Activated naive CD4-positive, alpha-beta T cell treated with anti-CD3 and anti-CD28 coated beads, Interleukin-2, amount 50 U/mL, for 24 hours (primary cell): ENCODE results near the gene PTPRD.

Source experiments
- H3K27ac Mint-ChIP-seq: one replicate; pipeline ENCODE4 v1.8.0; 2021; ENCODE audit warnings: mild to moderate bottlenecking, mixed read lengths
- H3K27me3 Mint-ChIP-seq: one replicate; pipeline ENCODE4 v1.8.0; 2021; ENCODE audit warnings: mixed read lengths
- H3K36me3 Mint-ChIP-seq: one replicate; pipeline ENCODE4 v1.8.0; 2021; ENCODE audit warnings: mixed read lengths
- H3K4me1 Mint-ChIP-seq: one replicate; pipeline ENCODE4 v1.8.0; 2021; ENCODE audit warnings: mixed read lengths
- H3K4me3 Mint-ChIP-seq: one replicate; pipeline ENCODE4 v1.8.0; 2021; ENCODE audit warnings: mild to moderate bottlenecking, mixed read lengths
- H3K9me3 Mint-ChIP-seq: one replicate; pipeline ENCODE4 v1.8.0; 2021; ENCODE audit warnings: mixed read lengths

The PTPRD gene

GRCh38 chr9:9214066-9214465 lies 1398.7 kb downstream of the PTPRD start:
- H3K4me3 Mint-ChIP-seq, result no peak overlapping the region
- H3K27ac Mint-ChIP-seq, result no peak overlapping the region
- no peaks in the 10 kb centered on the region for H3K4me1 Mint-ChIP-seq
- no peaks in the 10 kb centered on the region for H3K27me3 Mint-ChIP-seq
- H3K36me3 Mint-ChIP-seq, result no peaks in the 10 kb centered on the region
- H3K9me3 Mint-ChIP-seq, result no peaks in the 10 kb centered on the region

DNA sequence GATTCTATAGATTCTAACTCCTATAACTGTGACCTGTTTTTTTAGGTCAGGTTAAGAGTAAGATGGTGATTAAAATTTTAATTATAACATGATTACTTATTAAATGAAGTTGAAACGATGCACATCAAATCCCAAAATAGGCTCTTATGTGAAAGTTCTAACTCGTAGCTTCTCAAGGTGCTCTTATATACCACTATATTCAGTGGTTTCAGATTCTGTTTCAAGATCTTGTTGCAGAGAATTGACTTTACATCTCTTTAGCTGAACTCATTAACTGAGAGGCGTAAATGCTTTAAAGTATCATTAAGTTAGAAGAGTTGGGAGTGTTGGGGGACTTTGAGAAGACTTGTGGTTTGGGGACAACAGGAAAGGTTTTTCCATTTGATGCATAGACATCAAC lies 1399.8 kb downstream of the PTPRD start:
- Mint-ChIP-seq H3K4me3 (no peak overlapping the region), H3K27me3 (no peaks in the 10 kb centered on the region), H3K36me3 (no peaks in the 10 kb centered on the region), H3K9me3 (no peaks in the 10 kb centered on the region), H3K4me1 (no peaks in the 10 kb centered on the region), H3K27ac (no peak overlapping the region)

- no peak overlapping the region for H3K4me3 Mint-ChIP-seq
- H3K9me3 Mint-ChIP-seq, result peaks cover 11% of the 10 kb centered on the region
- no peaks in the 10 kb centered on the region for H3K27me3 Mint-ChIP-seq
- no peaks in the 10 kb centered on the region for H3K4me1 Mint-ChIP-seq
- no peaks in the 10 kb centered on the region for H3K36me3 Mint-ChIP-seq
- no peak overlapping the region for H3K27ac Mint-ChIP-seq
Measured at GRCh38 chr9:9202276-9202675, 1410.5 kb downstream of the PTPRD start.

DNA sequence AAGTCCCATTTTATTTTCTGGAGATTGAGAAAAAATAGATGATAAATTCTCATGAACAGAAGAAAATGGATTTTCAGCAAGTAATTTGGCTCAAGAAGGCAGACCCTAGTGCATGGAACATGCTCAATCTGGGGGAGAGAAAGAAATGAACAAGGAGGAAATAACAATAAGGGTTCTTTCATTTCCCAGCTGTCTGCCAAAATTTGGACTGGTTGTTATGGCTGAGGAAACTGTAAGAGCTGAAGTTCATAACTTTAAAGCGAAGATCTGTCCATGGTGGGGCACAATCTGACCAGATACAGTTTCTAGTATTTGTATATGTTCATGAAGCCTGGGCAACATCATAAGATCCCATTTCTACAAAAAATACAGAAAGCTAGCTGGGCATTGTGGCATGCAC lies 1426.7 kb downstream of the PTPRD start:
- no peak overlapping the region for H3K27ac Mint-ChIP-seq
- H3K36me3 Mint-ChIP-seq, result no peaks in the 10 kb centered on the region
- no peaks in the 10 kb centered on the region for H3K4me1 Mint-ChIP-seq
- H3K27me3 Mint-ChIP-seq, result no peaks in the 10 kb centered on the region
- H3K9me3 Mint-ChIP-seq, result no peaks in the 10 kb centered on the region
- no peak overlapping the region for H3K4me3 Mint-ChIP-seq

- Mint-ChIP-seq H3K4me1 (no peaks in the 10 kb centered on the region), H3K9me3 (peaks cover 4% of the 10 kb centered on the region), H3K27ac (no peak overlapping the region), H3K4me3 (no peak overlapping the region), H3K36me3 (no peaks in the 10 kb centered on the region), H3K27me3 (no peaks in the 10 kb centered on the region)
Measured at GRCh38 chr9:9182431-9182830, 1430.4 kb downstream of the PTPRD start.

DNA sequence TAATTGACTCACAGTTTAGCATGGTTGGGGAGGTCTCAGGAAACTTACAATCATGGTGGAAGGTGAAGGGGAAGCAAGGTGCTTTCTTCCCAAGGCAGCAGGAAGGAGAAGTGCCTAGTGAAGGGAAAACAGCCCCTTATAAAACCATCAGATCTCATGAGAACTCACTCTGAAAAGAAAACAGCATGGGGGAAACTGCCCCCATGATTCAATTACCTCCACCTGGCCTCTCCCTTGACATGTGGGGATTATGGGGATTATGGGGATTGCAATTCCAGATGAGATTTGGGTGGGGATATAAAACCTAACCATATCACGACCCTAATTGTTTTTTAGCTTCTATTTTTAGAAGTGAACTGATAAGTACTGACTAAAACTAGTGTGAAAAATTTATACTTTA lies 1435.7 kb downstream of the PTPRD start:
- H3K4me1 Mint-ChIP-seq, result no peaks in the 10 kb centered on the region
- H3K4me3 Mint-ChIP-seq, result no peak overlapping the region
- H3K9me3 Mint-ChIP-seq, result peaks cover 9% of the 10 kb centered on the region
- H3K27ac Mint-ChIP-seq, result no peak overlapping the region
- H3K36me3 Mint-ChIP-seq, result no peaks in the 10 kb centered on the region
- peaks cover 2% of the 10 kb centered on the region for H3K27me3 Mint-ChIP-seq

DNA sequence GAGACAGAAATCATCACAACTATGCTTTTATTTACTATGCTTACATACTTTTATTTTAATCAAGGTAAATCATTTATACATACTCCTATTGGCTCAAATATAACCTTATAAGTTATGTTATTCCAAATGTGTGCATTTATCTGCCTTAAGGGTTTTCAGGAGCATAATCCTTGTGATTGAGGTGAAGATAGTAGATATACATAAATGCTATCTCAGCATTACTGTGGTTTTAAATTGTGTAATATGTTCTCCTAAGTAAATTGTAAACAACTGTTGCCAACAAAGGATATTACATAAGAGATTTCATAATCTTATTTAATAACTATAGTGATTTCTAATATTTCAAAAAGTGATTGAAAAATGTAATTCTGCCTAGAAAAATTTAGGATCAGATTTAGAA lies 1438.4 kb downstream of the PTPRD start:
- Mint-ChIP-seq H3K4me3 (no peak overlapping the region), H3K4me1 (no peaks in the 10 kb centered on the region), H3K27me3 (peaks cover 2% of the 10 kb centered on the region), H3K9me3 (peaks cover 9% of the 10 kb centered on the region), H3K36me3 (no peaks in the 10 kb centered on the region), H3K27ac (no peak overlapping the region)

DNA sequence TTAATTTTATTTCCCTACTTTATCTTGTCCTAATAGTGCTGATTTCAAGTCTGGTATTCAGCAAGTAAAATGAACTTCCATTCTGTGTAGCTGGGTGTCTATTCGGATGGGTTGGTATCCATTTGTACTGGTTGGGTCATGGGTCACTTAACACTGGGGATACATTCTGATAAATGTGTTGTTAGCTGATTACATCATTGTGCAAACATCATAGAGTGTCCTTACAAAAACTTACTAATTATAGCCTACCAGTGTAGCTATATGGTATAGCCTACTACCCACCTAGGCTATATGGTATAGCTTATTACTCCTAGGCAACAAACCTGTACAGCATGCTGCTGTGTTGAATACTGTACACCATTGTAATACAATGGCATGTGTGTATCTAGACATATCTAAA lies 1439.5 kb downstream of the PTPRD start:
- Mint-ChIP-seq H3K27ac (no peak overlapping the region), H3K36me3 (no peaks in the 10 kb centered on the region), H3K4me3 (no peak overlapping the region), H3K4me1 (no peaks in the 10 kb centered on the region), H3K9me3 (peaks cover 6% of the 10 kb centered on the region), H3K27me3 (peaks cover 2% of the 10 kb centered on the region)

GRCh38 chr9:9170439-9171134 lies 1442.2 kb downstream of the PTPRD start:
- Mint-ChIP-seq H3K27ac (no peak overlapping the region), H3K4me1 (no peaks in the 10 kb centered on the region), H3K9me3 (peaks cover 10% of the 10 kb centered on the region), H3K4me3 (no peak overlapping the region), H3K27me3 (peaks cover under 1% of the 10 kb centered on the region), H3K36me3 (no peaks in the 10 kb centered on the region)

- Mint-ChIP-seq H3K36me3 (no peaks in the 10 kb centered on the region), H3K27me3 (no peaks in the 10 kb centered on the region), H3K4me1 (no peaks in the 10 kb centered on the region), H3K4me3 (no peak overlapping the region), H3K27ac (no peak overlapping the region), H3K9me3 (peaks cover 8% of the 10 kb centered on the region)
Measured at GRCh38 chr9:9142001-9142400, 1470.8 kb downstream of the PTPRD start.

DNA sequence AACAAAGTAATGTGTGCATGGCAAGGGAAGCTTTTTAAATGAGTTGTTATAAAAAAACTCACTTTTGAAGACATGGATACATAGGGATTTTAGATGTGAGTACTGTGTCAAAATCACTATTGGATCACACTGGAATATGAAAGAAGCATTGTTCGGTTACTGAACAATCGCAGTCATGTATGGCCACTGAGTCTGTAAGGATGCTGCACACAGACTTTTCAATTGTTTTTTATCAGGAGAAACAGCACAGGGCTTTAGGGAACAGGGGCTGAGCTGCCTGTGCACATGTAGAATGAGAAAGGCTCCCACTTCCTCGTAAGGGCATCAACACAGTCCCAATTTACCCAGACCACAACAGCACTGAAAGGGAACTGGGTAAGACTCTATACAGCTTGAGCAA lies 1479.3 kb downstream of the PTPRD start:
- Mint-ChIP-seq H3K4me1 (no peaks in the 10 kb centered on the region), H3K36me3 (no peaks in the 10 kb centered on the region), H3K9me3 (no peaks in the 10 kb centered on the region), H3K27ac (no peak overlapping the region), H3K4me3 (no peak overlapping the region), H3K27me3 (no peaks in the 10 kb centered on the region)

DNA sequence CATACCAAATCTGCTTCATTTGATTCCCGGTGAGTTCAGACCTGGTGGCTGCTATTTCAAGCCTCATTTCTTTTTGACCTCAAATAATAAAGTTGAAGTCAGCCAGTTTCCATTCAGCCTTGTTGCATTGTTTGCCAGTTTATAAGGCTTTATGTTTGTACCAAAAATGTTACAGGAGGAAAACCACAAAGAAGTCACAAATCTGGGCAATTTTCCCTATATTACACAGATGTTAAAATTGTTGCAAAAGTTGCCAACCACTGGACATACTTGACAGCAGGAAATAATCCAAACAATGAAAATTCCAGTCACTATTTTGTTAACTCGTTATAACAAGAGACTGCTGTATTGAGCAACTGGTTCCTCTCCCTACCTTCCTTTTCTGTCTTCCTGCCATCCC lies 1488.2 kb downstream of the PTPRD start:
- Mint-ChIP-seq H3K4me1 (no peaks in the 10 kb centered on the region), H3K27ac (no peak overlapping the region), H3K9me3 (no peaks in the 10 kb centered on the region), H3K4me3 (no peak overlapping the region), H3K36me3 (no peaks in the 10 kb centered on the region), H3K27me3 (no peaks in the 10 kb centered on the region)

GRCh38 chr9:9122230-9122875 lies 1490.4 kb downstream of the PTPRD start:
- Mint-ChIP-seq H3K9me3 (no peaks in the 10 kb centered on the region), H3K36me3 (no peaks in the 10 kb centered on the region), H3K27me3 (no peaks in the 10 kb centered on the region), H3K4me1 (no peaks in the 10 kb centered on the region), H3K27ac (no peak overlapping the region), H3K4me3 (no peak overlapping the region)

DNA sequence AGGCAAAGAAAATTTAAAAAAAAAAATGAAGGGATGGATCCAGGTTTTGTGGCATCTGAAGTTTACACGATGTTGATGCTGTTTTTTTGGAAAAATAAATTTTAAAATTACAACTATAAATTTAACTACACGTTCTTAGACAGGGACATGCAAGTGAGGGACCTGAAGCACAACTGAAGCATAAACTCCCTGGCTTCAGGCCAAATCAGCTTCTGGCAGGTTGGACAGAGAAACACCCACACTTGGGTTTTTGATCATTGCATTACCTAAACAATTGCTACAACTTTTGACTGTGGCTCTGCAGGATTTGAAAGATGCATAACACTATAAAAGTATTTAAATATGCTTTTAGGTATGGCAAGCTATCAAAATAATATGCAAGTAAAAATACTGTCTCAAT lies 1494.9 kb downstream of the PTPRD start:
- Mint-ChIP-seq H3K36me3 (no peaks in the 10 kb centered on the region), H3K4me1 (no peaks in the 10 kb centered on the region), H3K27me3 (no peaks in the 10 kb centered on the region), H3K9me3 (peaks cover 4% of the 10 kb centered on the region), H3K27ac (no peak overlapping the region), H3K4me3 (no peak overlapping the region)

GRCh38 chr9:9112001-9112720 lies 1500.6 kb downstream of the PTPRD start:
- no peaks in the 10 kb centered on the region for H3K36me3 Mint-ChIP-seq
- H3K27me3 Mint-ChIP-seq, result no peaks in the 10 kb centered on the region
- H3K9me3 Mint-ChIP-seq, result peaks cover 4% of the 10 kb centered on the region
- no peak overlapping the region for H3K4me3 Mint-ChIP-seq
- no peak overlapping the region for H3K27ac Mint-ChIP-seq
- no peaks in the 10 kb centered on the region for H3K4me1 Mint-ChIP-seq

GRCh38 chr9:9108641-9109040 lies 1504.2 kb downstream of the PTPRD start:
- Mint-ChIP-seq H3K27me3 (no peaks in the 10 kb centered on the region), H3K4me1 (no peaks in the 10 kb centered on the region), H3K4me3 (no peak overlapping the region), H3K36me3 (no peaks in the 10 kb centered on the region), H3K9me3 (no peaks in the 10 kb centered on the region), H3K27ac (no peak overlapping the region)
